Activated T-helper 2 cell treated with anti-CD3 and anti-CD28 coated beads, Interferon-gamma antibody, Interleukin-2, Interleukin-4, amounts not matched to agents 10 μg/mL and 5 μg/mL and 100 μg/mL, durations not matched to agents 14 hours and 24 hours and 36 hours (primary cell): ENCODE data around the gene UBL3. TPM values are rescaled to one million over a fixed set of nuclear protein-coding genes. Genes with fewer than 3 reads are reported as not detected.

Source experiments
- DNase-seq: peaks from one replicate; pipeline ENCODE4 v3.0.0; 2021; ENCODE audit warnings: low spot score
- H3K27ac Mint-ChIP-seq: one replicate; pipeline ENCODE4 v1.8.0; 2021; ENCODE audit warnings: mixed read lengths
- H3K27me3 Mint-ChIP-seq: one replicate; pipeline ENCODE4 v1.8.0; 2021; ENCODE audit warnings: low read depth, mixed read lengths
- H3K36me3 Mint-ChIP-seq: one replicate; pipeline ENCODE4 v1.8.0; 2021; ENCODE audit warnings: low read depth, mixed read lengths
- H3K4me1 Mint-ChIP-seq: one replicate; pipeline ENCODE4 v1.8.0; 2021; ENCODE audit warnings: low read depth, mixed read lengths
- H3K4me3 Mint-ChIP-seq: one replicate; pipeline ENCODE4 v1.8.0; 2021; ENCODE audit warnings: low read depth, mild to moderate bottlenecking, moderate library complexity, mixed read lengths
- H3K9me3 Mint-ChIP-seq: one replicate; pipeline ENCODE4 v1.8.0; 2021; ENCODE audit warnings: mixed read lengths
- intact Hi-C: fragments of 100-400 bp; cut with micrococcal nuclease; formaldehyde crosslinking; loops from one replicate; pipeline ENCODE4 v1.15.1; 2023
- total RNA-seq: library from RNA; stranded (reverse); gene quantifications from 2 replicates; pipeline ENCODE4 v1.2.3, GENCODE V29; 2022

The UBL3 gene
- total RNA-seq, 1 donor from 2014 or later = 8.5 TPM

DNA sequence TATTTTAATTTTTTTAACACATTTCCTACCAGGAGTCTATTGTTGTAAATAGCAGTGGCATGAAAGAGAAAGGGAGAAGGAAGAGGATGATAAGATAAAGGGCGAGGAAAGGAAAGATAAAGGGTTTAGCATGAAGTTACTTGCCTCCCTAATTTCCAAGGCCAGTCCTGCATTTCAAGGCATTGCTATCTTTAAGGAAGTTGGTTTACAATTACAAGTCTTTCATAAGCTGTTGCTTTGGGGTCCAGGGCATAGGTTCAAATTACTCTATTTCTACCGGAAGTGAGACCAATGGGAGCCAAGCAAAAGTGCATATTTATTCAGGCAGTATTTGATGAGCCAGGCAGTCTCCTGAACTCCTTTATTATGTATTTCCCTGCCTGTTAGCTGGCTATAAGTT lies 27.7 kb upstream of the UBL3 start:
- Mint-ChIP-seq H3K9me3 (no peaks in the 10 kb centered on the region), H3K4me3 (no peak overlapping the region), H3K36me3 (no peaks in the 10 kb centered on the region), H3K4me1 (peaks cover 2% of the 10 kb centered on the region), H3K27me3 (peaks cover 40% of the 10 kb centered on the region), H3K27ac (no peak overlapping the region)
- no peak for DNase-seq
- intact Hi-C loops = no loop called here

DNA sequence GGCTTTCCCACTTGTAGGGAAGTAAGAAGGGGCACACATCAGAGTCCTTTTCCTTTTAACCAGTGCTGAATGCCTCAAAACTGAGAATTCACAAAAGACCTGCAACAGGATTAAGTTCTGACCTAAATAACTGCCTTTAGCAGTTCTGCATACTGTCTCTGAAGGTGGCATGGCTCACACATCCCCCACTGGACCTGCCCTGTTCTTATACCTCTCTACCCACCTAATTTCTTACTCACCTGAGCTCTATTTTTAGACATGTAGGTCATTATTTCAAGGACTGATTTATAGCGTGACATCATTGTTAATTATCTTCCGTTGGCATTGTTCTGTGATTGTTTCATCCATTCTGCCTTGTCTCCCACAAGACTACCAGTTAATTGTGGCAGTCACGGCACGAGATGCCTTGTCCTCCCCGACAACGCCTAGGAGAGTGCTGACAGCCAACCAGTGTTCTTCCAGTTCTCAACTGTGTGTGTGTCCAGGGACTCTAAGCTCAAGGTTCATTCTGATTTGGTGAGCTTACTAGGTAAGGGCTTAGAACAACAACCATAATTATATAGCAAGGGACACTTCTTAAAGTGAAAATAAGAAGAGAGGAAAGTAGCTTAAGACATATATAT lies 27.1 kb upstream of the UBL3 start:
- DNase-seq = no peak
- Mint-ChIP-seq H3K9me3 (no peaks in the 10 kb centered on the region), H3K36me3 (no peaks in the 10 kb centered on the region), H3K4me3 (no peak overlapping the region), H3K27me3 (peaks cover 42% of the 10 kb centered on the region), H3K4me1 (peaks cover 2% of the 10 kb centered on the region), H3K27ac (no peak overlapping the region)
- intact Hi-C loops = no loop called here

DNA sequence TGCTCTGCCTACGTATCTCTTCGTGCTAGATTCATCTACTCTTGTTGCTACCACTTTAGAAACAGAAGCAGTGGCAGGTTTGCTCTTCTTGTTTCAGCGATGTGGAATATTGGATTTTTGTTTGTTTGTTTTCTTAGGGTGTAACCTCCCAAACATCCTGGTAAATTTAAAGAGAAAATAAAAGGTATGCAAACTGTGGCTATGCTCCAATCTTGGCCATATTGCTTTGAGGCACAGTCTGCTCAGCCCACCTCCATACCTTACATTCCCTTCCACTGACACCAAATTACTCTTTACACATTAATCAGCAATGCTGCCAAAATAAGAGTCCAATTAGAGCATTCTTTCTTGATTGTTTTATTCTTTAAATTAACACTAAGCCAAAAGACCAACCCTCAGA lies 25.2 kb upstream of the UBL3 start:
- no peak overlapping the region for H3K4me3 Mint-ChIP-seq
- peaks cover 46% of the 10 kb centered on the region for H3K27me3 Mint-ChIP-seq
- intact Hi-C loops = no loop called here
- H3K27ac Mint-ChIP-seq = no peak overlapping the region
- no peak for DNase-seq
- no peaks in the 10 kb centered on the region for H3K9me3 Mint-ChIP-seq
- H3K36me3 Mint-ChIP-seq = no peaks in the 10 kb centered on the region
- no peaks in the 10 kb centered on the region for H3K4me1 Mint-ChIP-seq

DNA sequence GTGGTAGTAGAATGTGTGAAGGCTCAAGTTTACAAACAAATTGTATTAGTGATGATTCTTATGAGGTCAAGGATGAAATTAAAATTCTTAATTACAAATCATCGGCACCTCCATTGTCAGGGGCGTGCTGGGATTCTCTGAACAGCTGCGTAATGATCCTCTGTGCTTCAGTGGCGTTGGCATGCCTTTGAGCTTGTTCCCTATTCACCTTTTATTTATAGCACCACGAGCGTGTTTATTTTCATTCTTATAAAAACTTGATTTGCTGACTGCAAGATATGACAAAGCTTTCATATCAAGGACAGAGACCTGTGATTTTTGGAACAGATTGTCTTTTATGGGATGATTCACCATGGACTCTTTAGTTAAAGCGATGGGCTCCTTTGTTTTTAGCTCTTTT lies 18.2 kb upstream of the UBL3 start:
- intact Hi-C loops = no loop called here
- H3K36me3 Mint-ChIP-seq = no peaks in the 10 kb centered on the region
- peaks cover 32% of the 10 kb centered on the region for H3K27me3 Mint-ChIP-seq
- no peak for DNase-seq
- H3K27ac Mint-ChIP-seq = no peak overlapping the region
- H3K4me1 Mint-ChIP-seq = no peaks in the 10 kb centered on the region
- no peak overlapping the region for H3K4me3 Mint-ChIP-seq
- H3K9me3 Mint-ChIP-seq = no peaks in the 10 kb centered on the region

DNA sequence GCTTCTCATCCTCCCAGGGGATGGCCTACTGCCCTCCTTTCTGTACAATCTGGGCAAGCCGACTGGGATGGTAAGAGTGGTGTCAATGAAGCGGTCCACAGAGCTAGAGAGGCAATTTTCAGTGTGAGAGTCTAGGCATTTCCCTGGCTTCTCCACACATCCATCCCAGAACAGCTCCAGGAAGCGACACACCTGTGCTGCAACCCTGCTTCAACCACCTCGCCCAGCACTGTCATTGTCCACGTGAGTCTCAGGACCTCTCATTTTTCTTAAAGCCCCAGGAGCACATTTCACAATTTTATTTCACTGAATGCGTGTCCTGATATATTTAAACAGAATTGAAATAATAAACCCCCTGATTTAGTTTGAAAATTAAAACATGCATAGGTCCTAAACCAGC lies 15.5 kb upstream of the UBL3 start:
- Mint-ChIP-seq H3K27ac (no peak overlapping the region), H3K4me3 (no peak overlapping the region), H3K36me3 (no peaks in the 10 kb centered on the region), H3K9me3 (no peaks in the 10 kb centered on the region), H3K4me1 (no peaks in the 10 kb centered on the region), H3K27me3 (peaks cover 21% of the 10 kb centered on the region)
- intact Hi-C loops = no loop called here
- no peak for DNase-seq

DNA sequence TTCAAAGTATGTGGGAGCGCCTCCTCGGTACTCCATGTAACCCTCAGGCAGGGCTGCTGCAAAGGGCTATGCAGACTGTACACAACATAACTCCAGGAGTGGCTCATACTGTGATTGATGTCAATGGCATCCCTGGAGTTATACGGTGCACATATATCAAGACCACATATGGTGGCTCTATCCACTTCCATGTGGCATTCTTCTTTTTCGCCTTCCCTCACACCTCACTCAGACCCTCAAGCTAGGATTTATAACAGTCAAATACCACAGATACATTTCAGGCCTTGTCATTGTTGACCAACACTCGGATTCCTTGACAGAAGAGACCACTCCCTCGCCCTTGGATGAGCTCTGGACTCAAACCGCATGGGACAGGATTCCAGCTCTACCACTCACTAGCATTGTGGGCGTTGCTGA lies 11.3 kb upstream of the UBL3 start:
- Mint-ChIP-seq H3K27me3 (peaks cover 9% of the 10 kb centered on the region), H3K4me3 (no peak overlapping the region), H3K4me1 (peaks cover 7% of the 10 kb centered on the region), H3K27ac (no peak overlapping the region), H3K9me3 (no peaks in the 10 kb centered on the region), H3K36me3 (no peaks in the 10 kb centered on the region)
- DNase-seq = no peak
- intact Hi-C loops = no loop called here

DNA sequence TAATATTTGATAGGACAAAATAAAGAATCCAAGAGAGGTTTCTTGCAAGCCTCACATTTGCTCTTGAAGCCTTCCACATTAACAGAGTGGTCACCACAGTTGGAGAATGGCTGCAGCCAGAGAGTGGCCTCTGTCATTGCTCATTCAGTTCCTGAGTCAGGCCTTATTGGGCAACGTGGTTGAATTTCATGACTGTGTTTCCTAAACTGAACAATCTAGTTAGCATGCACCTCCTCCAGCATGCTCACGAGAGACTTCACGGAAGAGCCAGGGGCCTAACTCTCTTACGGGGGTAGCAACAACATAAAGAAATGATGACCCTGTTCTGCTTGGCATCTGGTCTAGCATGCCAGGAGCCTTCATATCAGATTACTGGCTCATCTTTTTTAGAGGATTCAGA lies 9.6 kb upstream of the UBL3 start:
- H3K4me3 Mint-ChIP-seq = no peak overlapping the region
- no peaks in the 10 kb centered on the region for H3K9me3 Mint-ChIP-seq

DNA sequence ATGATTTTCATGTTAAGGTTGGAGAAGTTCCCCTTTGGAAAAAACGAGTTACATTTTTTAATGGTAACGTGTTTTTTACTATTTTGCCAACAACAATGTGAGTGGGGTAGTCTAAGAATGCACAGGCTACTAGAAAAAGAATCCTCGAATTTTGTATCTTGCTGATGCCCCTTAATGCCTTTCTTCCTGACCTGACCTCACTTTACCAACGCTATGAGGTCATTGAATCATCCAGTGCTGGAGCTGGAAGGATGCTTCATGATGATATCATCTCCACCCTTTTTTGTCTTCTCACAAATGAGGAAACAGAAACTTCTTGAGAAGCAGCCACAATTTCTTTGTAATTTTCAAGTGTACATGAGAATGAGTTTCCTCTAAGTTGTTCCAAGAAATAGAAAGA lies 8.2 kb upstream of the UBL3 start:
- Mint-ChIP-seq H3K9me3 (no peaks in the 10 kb centered on the region), H3K4me1 (peaks cover 19% of the 10 kb centered on the region), H3K36me3 (no peaks in the 10 kb centered on the region), H3K27me3 (no peaks in the 10 kb centered on the region), H3K27ac (no peak overlapping the region), H3K4me3 (no peak overlapping the region)
- intact Hi-C loops = loop anchor here (10.0 kb wide), 1 partner anchor 1306 kb away; the partner anchor contains the start of gene HSPH1
- DNase-seq = no peak

More for the DNA sequence above, 9.6 kb upstream of the UBL3 start:
- DNase-seq = no peak
- intact Hi-C loops = loop anchor here (10.0 kb wide), 1 partner anchor 1305 kb away; the partner anchor contains the start of gene HSPH1
- H3K36me3 Mint-ChIP-seq = no peaks in the 10 kb centered on the region
- H3K4me1 Mint-ChIP-seq = peaks cover 15% of the 10 kb centered on the region
- H3K27ac Mint-ChIP-seq = no peak overlapping the region
- H3K27me3 Mint-ChIP-seq = peaks cover 2% of the 10 kb centered on the region

DNA sequence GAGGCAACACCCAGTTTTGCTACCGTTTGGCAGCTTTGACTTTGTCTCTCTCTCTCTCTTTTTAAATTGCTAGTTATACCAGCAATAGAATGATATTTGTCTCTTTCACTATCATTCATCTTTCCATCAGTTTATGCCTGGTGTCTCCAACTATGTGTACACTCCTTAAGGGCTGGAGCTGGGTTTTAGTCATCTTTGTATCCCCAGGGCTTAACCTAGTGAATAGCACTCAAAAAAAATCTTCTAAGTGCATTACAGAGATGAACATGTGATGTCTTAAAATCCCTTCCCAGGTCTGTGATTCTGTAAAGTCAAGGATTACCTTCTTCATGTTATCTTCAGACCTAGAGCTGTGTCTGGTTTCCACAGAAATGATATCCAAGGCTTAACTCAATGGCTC lies 7.8 kb upstream of the UBL3 start:
- H3K27me3 Mint-ChIP-seq = no peaks in the 10 kb centered on the region
- peaks cover 22% of the 10 kb centered on the region for H3K4me1 Mint-ChIP-seq
- no peaks in the 10 kb centered on the region for H3K9me3 Mint-ChIP-seq
- H3K27ac Mint-ChIP-seq = no peak overlapping the region
- H3K4me3 Mint-ChIP-seq = no peak overlapping the region
- intact Hi-C loops = loop anchor here (10.0 kb wide), 1 partner anchor 1307 kb away; the partner anchor contains the start of gene HSPH1
- H3K36me3 Mint-ChIP-seq = no peaks in the 10 kb centered on the region
- no peak for DNase-seq

DNA sequence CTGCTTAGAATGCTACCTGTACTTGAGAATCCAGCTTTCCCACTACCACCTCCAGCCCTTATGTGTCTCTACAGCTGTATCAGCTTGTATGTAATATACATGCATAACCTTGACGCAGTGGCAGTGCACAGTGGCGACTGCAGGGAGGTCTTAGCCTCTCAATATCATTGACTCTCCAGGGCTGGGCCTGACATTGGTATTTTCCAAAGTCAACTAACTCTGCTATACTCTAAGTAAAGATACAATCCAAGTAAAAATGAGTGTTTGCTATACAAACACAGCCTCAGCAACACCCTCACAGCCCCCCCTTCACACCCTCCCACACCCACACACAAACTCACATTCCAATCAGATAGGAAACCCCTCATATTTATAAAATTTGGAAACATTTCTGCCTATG lies 6.7 kb upstream of the UBL3 start:
- H3K27me3 Mint-ChIP-seq = no peaks in the 10 kb centered on the region
- H3K27ac Mint-ChIP-seq = no peak overlapping the region
- H3K36me3 Mint-ChIP-seq = no peaks in the 10 kb centered on the region
- no peak for DNase-seq
- no peak overlapping the region for H3K4me3 Mint-ChIP-seq
- no peaks in the 10 kb centered on the region for H3K9me3 Mint-ChIP-seq
- H3K4me1 Mint-ChIP-seq = peaks cover 27% of the 10 kb centered on the region
- intact Hi-C loops = loop anchor here (10.0 kb wide), 1 partner anchor 1308 kb away; the partner anchor contains the start of gene HSPH1

DNA sequence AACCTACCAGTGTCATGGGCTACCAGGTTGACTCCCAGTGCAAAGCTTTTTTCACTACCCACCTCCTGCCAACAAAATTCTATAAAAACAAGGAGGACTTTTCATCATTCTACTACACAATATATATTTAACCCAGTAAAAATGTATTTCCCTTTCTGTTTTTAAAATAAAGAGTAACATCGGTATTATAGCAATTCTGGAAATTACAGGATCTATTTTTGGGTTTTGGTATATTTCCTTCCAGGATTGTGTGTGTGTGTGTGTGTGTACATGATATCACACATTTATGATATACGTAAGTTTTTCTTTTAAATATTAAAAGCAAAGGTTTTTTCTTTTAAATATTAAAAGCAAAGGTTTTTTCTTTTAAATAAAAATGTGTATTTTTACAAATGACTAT lies 6.0 kb upstream of the UBL3 start:
- Mint-ChIP-seq H3K36me3 (no peaks in the 10 kb centered on the region), H3K27ac (no peak overlapping the region), H3K27me3 (no peaks in the 10 kb centered on the region), H3K9me3 (no peaks in the 10 kb centered on the region), H3K4me1 (peaks cover 27% of the 10 kb centered on the region), H3K4me3 (no peak overlapping the region)
- intact Hi-C loops = loop anchor here (10.0 kb wide), 1 partner anchor 1308 kb away; the partner anchor contains the start of gene HSPH1
- DNase-seq = no peak

DNA sequence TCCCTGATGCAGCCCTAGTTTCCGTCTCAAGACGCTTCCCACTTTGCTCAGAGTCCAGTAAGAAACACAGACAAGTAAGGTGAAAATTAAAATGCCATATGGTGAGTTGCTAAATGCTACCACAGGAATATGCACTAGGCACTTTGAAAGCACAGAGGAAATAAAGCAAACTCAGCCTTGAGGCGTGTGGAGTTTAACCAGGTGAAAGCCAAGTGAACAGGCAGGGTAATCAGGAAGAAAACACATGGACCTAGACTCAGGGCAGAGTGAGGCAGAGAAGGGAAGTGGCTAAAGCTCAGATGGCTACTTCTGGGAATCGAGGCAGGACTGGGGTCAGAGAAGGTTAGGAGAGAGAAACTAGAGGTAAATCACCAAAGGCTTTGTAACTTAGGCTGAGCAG lies 5.4 kb upstream of the UBL3 start:
- DNase-seq = no peak
- Mint-ChIP-seq H3K36me3 (no peaks in the 10 kb centered on the region), H3K27ac (no peak overlapping the region), H3K9me3 (no peaks in the 10 kb centered on the region), H3K4me1 (peaks cover 29% of the 10 kb centered on the region), H3K27me3 (no peaks in the 10 kb centered on the region), H3K4me3 (no peak overlapping the region)
- intact Hi-C loops = loop anchor here (10.0 kb wide), 1 partner anchor 1309 kb away; the partner anchor contains the start of gene HSPH1

DNA sequence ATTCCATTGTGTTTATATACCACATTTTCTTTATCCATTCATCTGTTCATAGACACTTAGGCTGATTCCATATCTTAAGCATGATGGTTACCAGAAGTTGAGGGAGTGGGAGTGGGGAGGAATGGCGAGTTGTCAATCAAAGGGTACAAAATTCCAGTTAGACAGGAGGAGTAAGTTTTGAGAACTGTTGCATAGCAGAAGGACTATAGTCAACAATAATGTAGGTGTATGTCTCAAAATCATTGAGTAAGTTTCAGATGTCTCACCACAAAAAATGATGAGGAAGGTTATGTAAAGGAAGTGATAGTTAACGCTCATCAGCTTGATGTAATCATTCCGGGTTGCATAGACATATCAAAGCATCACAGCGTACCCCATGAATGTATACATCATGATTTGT lies 4.6 kb upstream of the UBL3 start:
- H3K27ac Mint-ChIP-seq = no peak overlapping the region
- no peak overlapping the region for H3K4me3 Mint-ChIP-seq
- H3K27me3 Mint-ChIP-seq = no peaks in the 10 kb centered on the region
- H3K9me3 Mint-ChIP-seq = no peaks in the 10 kb centered on the region
- peaks cover 30% of the 10 kb centered on the region for H3K4me1 Mint-ChIP-seq
- intact Hi-C loops = loop anchor here (10.0 kb wide), 1 partner anchor 1310 kb away; the partner anchor contains the start of gene HSPH1
- no peak for DNase-seq
- no peaks in the 10 kb centered on the region for H3K36me3 Mint-ChIP-seq
